A673 (cell line): ENCODE data around the gene PCED1A. TPM values are rescaled to one million over a fixed set of nuclear protein-coding genes. Genes with fewer than 3 reads are reported as not detected.

Source experiments
- BruUV-seq: library from RNA; stranded (reverse); fragments of 400-500 nt; replicated peaks from 2 replicates; lab custom pipeline; 2021; lab: Mats Ljungman, UMichigan
- CTCF ChIA-PET: fragments of 300-600 bp; sonication (Branson Sonifier 250); formaldehyde crosslinking; loops from one replicate; lab custom pipeline; 2022; ENCODE audit warnings: antibody characterized with exemption; lab: Charles Lee
- POLR2A ChIA-PET: fragments of 300-600 bp; sonication (Branson Sonifier 250); formaldehyde crosslinking; loops from one replicate; lab custom pipeline; 2022; ENCODE audit warnings: antibody characterized with exemption; ENCODE audit not compliant: low non-redundant PET; lab: Charles Lee
- DNase-seq: peaks from one replicate; pipeline ENCODE4 v3.0.0-alpha.2; 2015; ENCODE audit warnings: low spot score
- H3K27ac ChIP-seq: fragments of 200-600 bp; sonication (generic); 2 replicates; pipeline ENCODE4 v1.5.1; 2016; ENCODE audit warnings: mixed run types, low read depth, mild to moderate bottlenecking, mixed read lengths, antibody characterized with exemption, low read length; ENCODE audit not compliant: poor library complexity, severe bottlenecking
- H3K27me3 ChIP-seq: fragments of 200-600 bp; sonication (generic); replicated peaks from 2 replicates; pipeline ENCODE4 v1.6.1; 2017; ENCODE audit warnings: mixed run types, low read depth, mild to moderate bottlenecking, mixed read lengths, antibody characterized with exemption, low read length; ENCODE audit not compliant: insufficient read depth, poor library complexity
- H3K36me3 ChIP-seq: fragments of 200-600 bp; sonication (generic); 2 replicates; pipeline ENCODE4 v1.6.1; 2016; ENCODE audit warnings: mixed run types, mild to moderate bottlenecking, mixed read lengths, antibody characterized with exemption, low read length; ENCODE audit not compliant: insufficient read depth, poor library complexity, severe bottlenecking
- H3K4me1 ChIP-seq: fragments of 200-600 bp; sonication (generic); 2 replicates; pipeline ENCODE4 v1.6.1; 2017; ENCODE audit warnings: mixed run types, mild to moderate bottlenecking, mixed read lengths, antibody characterized with exemption, low read length; ENCODE audit not compliant: insufficient read depth, poor library complexity, severe bottlenecking
- H3K4me3 ChIP-seq: fragments of 200-600 bp; sonication (generic); 2 replicates; pipeline ENCODE4 v1.5.1; 2016; ENCODE audit warnings: low read depth, mixed run types, mild to moderate bottlenecking, mixed read lengths, low read length; ENCODE audit not compliant: poor library complexity, severe bottlenecking
- H3K9me3 ChIP-seq: fragments of 200-600 bp; sonication (generic); 2 replicates; pipeline ENCODE4 v1.6.1; 2016; ENCODE audit warnings: mixed run types, low read depth, mild to moderate bottlenecking, mixed read lengths, antibody characterized with exemption, low read length; ENCODE audit not compliant: poor library complexity, severe bottlenecking
- EZH2 ChIP-seq: fragments of 200-600 bp; sonication (generic); IDR thresholded peaks from 2 replicates; pipeline ENCODE4 v1.6.1; 2017; ENCODE audit warnings: borderline replicate concordance, low read depth, mild to moderate bottlenecking, mixed read lengths, antibody characterized with exemption, low read length; ENCODE audit not compliant: poor library complexity, severe bottlenecking
- intact Hi-C: fragments of 100-400 bp; cut with micrococcal nuclease; formaldehyde crosslinking; loops from one replicate; pipeline ENCODE4 v1.10.0; 2022; ENCODE audit not compliant: unreplicated experiment
- total RNA-seq: library from RNA; stranded (reverse); gene quantifications from 2 replicates; pipeline ENCODE4 v1.2.3, GENCODE V29; 2021
- TF ChIP-seq, protein P1 (sequence below): fragments of 300-800, 200-600 bp; sonication (generic); conservative IDR thresholded peaks from 2 replicates; pipeline ENCODE4 v1.5.1; 2017; ENCODE audit warnings: low read depth, mild to moderate bottlenecking, antibody characterized with exemption, low read length, moderate library complexity, mixed read lengths

Gene PCED1A
- total RNA-seq, 1 experiment from 2014 or later, result 32.8 TPM

DNA sequence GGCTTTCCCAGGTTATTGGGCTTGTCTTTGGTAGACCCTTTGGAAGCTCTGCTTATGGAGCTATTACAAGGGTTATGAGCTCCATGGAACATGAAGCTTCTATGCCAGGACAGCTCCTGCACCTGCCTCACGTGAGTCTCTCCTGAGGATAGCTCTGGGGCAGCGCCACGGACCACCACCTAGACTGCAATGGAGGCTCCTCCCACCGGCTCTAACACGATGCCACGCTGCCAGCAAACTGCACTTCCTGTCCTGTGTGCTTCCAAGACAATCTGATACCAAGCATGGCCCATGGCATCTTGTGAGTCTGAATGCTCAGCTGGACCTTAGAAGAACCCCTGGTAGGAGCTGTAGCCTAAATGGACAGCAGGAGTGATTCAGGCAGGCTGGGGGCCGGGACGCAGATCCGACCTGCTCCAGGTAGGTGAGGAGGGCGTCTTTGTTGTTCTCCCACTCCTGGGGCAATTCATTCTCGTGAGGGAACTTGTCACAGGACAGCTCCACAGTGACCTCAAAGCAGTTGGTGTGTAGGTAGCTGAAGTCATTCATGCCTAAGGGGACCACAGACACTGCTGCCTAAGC is 45.5 kb downstream of the PCED1A start:
- H3K4me1 ChIP-seq, result peaks cover 5% of the 10 kb centered on the region
- POLR2A ChIA-PET, result no interaction called here
- no peak overlapping the region for H3K27ac ChIP-seq
- no peak for DNase-seq
- no peaks in the 10 kb centered on the region for H3K9me3 ChIP-seq
- no peaks in the 10 kb centered on the region for H3K36me3 ChIP-seq
- no peak overlapping the region for H3K4me3 ChIP-seq
- TF ChIP-seq, protein P1, sequence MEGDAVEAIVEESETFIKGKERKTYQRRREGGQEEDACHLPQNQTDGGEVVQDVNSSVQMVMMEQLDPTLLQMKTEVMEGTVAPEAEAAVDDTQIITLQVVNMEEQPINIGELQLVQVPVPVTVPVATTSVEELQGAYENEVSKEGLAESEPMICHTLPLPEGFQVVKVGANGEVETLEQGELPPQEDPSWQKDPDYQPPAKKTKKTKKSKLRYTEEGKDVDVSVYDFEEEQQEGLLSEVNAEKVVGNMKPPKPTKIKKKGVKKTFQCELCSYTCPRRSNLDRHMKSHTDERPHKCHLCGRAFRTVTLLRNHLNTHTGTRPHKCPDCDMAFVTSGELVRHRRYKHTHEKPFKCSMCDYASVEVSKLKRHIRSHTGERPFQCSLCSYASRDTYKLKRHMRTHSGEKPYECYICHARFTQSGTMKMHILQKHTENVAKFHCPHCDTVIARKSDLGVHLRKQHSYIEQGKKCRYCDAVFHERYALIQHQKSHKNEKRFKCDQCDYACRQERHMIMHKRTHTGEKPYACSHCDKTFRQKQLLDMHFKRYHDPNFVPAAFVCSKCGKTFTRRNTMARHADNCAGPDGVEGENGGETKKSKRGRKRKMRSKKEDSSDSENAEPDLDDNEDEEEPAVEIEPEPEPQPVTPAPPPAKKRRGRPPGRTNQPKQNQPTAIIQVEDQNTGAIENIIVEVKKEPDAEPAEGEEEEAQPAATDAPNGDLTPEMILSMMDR, result no peak
- no peak for TF ChIP-seq EZH2
- BruUV-seq, result no TSS peak
- CTCF ChIA-PET, result no interaction called here
- intact Hi-C loops, result no loop called here
- H3K27me3 ChIP-seq, result peaks cover 37% of the 10 kb centered on the region

DNA sequence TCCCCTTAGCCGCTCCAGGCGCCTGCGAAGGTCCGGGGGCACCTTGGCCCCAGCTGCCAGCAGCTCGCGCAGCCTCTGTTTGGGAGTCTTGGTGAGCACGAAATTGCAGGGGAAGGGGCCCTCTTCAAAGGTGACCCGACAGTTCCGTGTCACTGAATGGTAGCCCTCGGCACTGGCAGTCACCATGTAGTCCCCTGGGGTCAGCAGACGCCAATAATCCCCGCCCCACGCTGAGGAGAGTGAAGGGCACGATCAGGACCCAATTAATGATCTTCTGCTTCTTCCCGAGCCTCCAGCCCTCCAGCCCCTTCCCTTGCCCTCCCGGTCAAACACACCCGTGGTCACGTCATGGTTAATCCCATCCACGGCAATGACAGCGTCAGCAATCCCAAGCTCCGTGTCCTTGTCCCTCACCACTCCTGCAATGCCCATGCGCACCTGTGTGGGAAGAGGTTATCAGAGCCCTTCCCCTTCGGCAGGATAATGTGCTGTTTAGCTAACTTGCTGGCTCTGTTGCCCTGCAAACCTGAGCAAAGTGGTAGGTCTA is 46.2 kb downstream of the PCED1A start:
- no peak for TF ChIP-seq EZH2
- TF ChIP-seq, protein P1, result no peak
- no peaks in the 10 kb centered on the region for H3K4me1 ChIP-seq
- H3K27me3 ChIP-seq, result peaks cover 30% of the 10 kb centered on the region
- H3K4me3 ChIP-seq, result no peak overlapping the region
- no peaks in the 10 kb centered on the region for H3K9me3 ChIP-seq
- DNase-seq, result no peak
- CTCF ChIA-PET, result interaction anchor here (0.6 kb wide), 1 partner anchor 1568 kb away, joined by 4 read pairs; the partner anchor contains the start of gene RAD21L1
- intact Hi-C loops, result no loop called here
- no peak overlapping the region for H3K27ac ChIP-seq
- no TSS peak for BruUV-seq
- H3K36me3 ChIP-seq, result no peaks in the 10 kb centered on the region
- POLR2A ChIA-PET, result no interaction called here

DNA sequence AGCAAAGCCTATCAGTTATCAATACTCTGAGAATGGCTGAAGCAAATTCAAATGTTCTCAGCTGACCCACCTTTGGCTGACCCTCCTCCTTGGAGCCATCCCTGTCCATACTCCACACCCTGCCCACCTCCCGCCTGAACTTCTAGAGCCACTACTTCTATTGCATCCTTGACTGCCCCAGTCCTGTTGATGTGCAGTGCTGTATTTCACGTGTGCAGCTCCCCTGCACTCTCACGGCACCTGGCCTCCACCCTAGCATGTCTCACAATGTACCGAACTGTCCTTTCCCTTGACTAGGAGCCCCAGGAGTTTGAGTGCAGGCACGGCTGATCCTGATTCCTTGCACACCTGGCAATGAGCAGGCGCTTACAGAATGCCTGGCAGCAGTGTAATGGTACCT is 47.0 kb downstream of the PCED1A start:
- Histone ChIP-seq H3K9me3 (no peaks in the 10 kb centered on the region), H3K36me3 (no peaks in the 10 kb centered on the region), H3K4me1 (no peaks in the 10 kb centered on the region), H3K27ac (no peak overlapping the region), H3K27me3 (peaks cover 24% of the 10 kb centered on the region), H3K4me3 (no peak overlapping the region)
- no peak for DNase-seq
- no TSS peak for BruUV-seq
- ChIA-PET POLR2A (no interaction called here), CTCF (no interaction called here)
- TF ChIP-seq, protein P1, result no peak
- no peak for TF ChIP-seq EZH2
- intact Hi-C loops, result no loop called here

Other genes starting within 250 kb of the PCED1A start
- gene NOP56, start 188.0 kb downstream of the PCED1A start, total RNA-seq, result 607 and 704 TPM in 2 replicates
- 135 and 146 TPM in 2 replicates for gene IDH3B, start 176.4 kb downstream of the PCED1A start, total RNA-seq
- 0.52 and 1.2 TPM in 2 replicates for gene EBF4, start 147.9 kb downstream of the PCED1A start, total RNA-seq
- gene CPXM1, start 40.0 kb downstream of the PCED1A start, total RNA-seq, result 3.8 and 7.6 TPM in 2 replicates
- not detected in 2 replicates for gene C20orf141, start 25.7 kb downstream of the PCED1A start, total RNA-seq
- not detected in 2 replicates for gene TMEM239, start 24.3 kb downstream of the PCED1A start, total RNA-seq
- gene VPS16, start 90 bp upstream of the PCED1A start, total RNA-seq, result 37.8 and 39.1 TPM in 2 replicates
- gene PTPRA, start 32.8 kb upstream of the PCED1A start, total RNA-seq, result 56.9 and 65.6 TPM in 2 replicates
- 0.85 and 1.5 TPM in 2 replicates for gene GNRH2, start 203.0 kb upstream of the PCED1A start, total RNA-seq
- gene MRPS26, start 205.4 kb upstream of the PCED1A start, total RNA-seq, result 73.4 and 77.7 TPM in 2 replicates
- not detected in 2 replicates for gene OXT, start 231.0 kb upstream of the PCED1A start, total RNA-seq
- gene AVP, start 244.1 kb upstream of the PCED1A start, total RNA-seq, result not detected in 2 replicates